ENCODE results near the gene GPX1. TPM values are rescaled to one million over a fixed set of nuclear protein-coding genes. Genes with fewer than 3 reads are reported as not detected.

The GPX1 gene
- total and polyA plus RNA-seq, 2 of the 8 experiments (the other 6 are each of a cell fraction or from before 2014, with no cell fraction given), result 250 to 757 TPM

- H2AFZ ChIP-seq (ENCODE audit: low read length), result no peak overlapping the region
- no peak for FAIRE-seq
- H3K23me2 ChIP-seq (ENCODE audit: low read depth, low read length), result peaks cover 2% of the 10 kb centered on the region; the same call in 1 of the 2 replicates
- no peak overlapping the region for H2AK5ac ChIP-seq (ENCODE audit: low read depth, low read length)
- no peak overlapping the region for H4K5ac ChIP-seq (ENCODE audit: insufficient read length, low read depth, low read length)
- POLR2A ChIA-PET (ENCODE audit: partially characterized antibody), result interaction anchor here (0.9 to 1.9 kb wide), 8 partner anchors 9 to 118 kb away, joined by 3 to 6 read pairs (median 4); partner anchors contain the start of genes DAG1, RHOA, TCTA and USP4
- no peak overlapping the region for H3K4me3 ChIP-seq (ENCODE audit: extremely low read depth in 1 of 4, insufficient read depth in 2 of 4, low read depth in 3 of 4, low read length in 4 of 4)
- H4K8ac ChIP-seq (ENCODE audit: extremely low read depth, insufficient read depth, low read length), result no peak overlapping the region
- TF ChIP-seq CEBPB (IDR thresholded peaks at IDR 0.05; ENCODE audit: low read depth, low read length) (no peak), JUN (IDR thresholded peaks at IDR 0.05; ENCODE audit: low read depth, low read length) (no peak), CTCF (IDR thresholded peaks at IDR 0.05; ENCODE audit: control extremely low read depth in 1 of 3, insufficient read depth in 1 of 3, low read depth in 1 of 3, low read length in 3 of 3) (no peak)
- no peaks in the 10 kb centered on the region for H4K20me1 ChIP-seq (replicated peaks in 1 of 2; ENCODE audit: control insufficient read depth in 1 of 2, insufficient read depth in 2 of 2, low read length in 2 of 2)
- no peak overlapping the region for H3K56ac ChIP-seq (replicated peaks; ENCODE audit: insufficient read length, low read depth, low read length)
- DNase-seq (ENCODE audit: low read depth in 1 of 2, low spot score in 2 of 2), result no peak
- no peak overlapping the region for H3K18ac ChIP-seq (ENCODE audit: extremely low read depth, low read length)
- no peak overlapping the region for H2BK5ac ChIP-seq (ENCODE audit: low read depth, low read length)
- no peak overlapping the region for H2BK20ac ChIP-seq (ENCODE audit: low read length)
- peaks cover 0 to 10% (median 5%) of the 10 kb centered on the region in 4 experiments; a peak in 5 of 8 replicates for H3K36me3 ChIP-seq (ENCODE audit: control insufficient read depth in 2 of 4, insufficient read depth in 4 of 4, low read length in 3 of 4)
- no peaks in the 10 kb centered on the region; the same call in 1 of the 2 replicates for H3K79me1 ChIP-seq (ENCODE audit: low read depth, low read length)
- no peak overlapping the region for H3K27ac ChIP-seq (ENCODE audit: low read depth, low read length)
- no peak overlapping the region for H3K4ac ChIP-seq (replicated peaks; ENCODE audit: insufficient read length, low read depth, low read length)
- H2BK120ac ChIP-seq (replicated peaks; ENCODE audit: low read depth, low read length), result no peak overlapping the region
- no peak overlapping the region for H2BK12ac ChIP-seq (ENCODE audit: low read depth, low read length)
- no peak overlapping the region for H3K23ac ChIP-seq (ENCODE audit: insufficient read length)
- no peak overlapping the region for H4K91ac ChIP-seq (replicated peaks; ENCODE audit: insufficient read length, low read length)
- H3K4me1 ChIP-seq (replicated peaks in 1 of 4; ENCODE audit: control insufficient read depth in 3 of 4, insufficient read depth in 4 of 4, low read length in 3 of 4), result peaks cover 0 to 3% (median 0%) of the 10 kb centered on the region in 4 experiments; a peak in 1 of 7 replicates
- no peak overlapping the region for H3K14ac ChIP-seq (ENCODE audit: insufficient read length)
- 92% methylated on average over 4 of the region's 5 CpGs; no CpG with 5 or more reads in 1 of the 2 experiments for WGBS, 2 experiments (ENCODE audit: extremely low coverage in 1 of 2, insufficient coverage in 1 of 2, insufficient read length in 1 of 2, insufficient replicate concordance in 2 of 2, low coverage in 1 of 2, low lambda C conversion rate in 2 of 2, missing lambda C conversion rate in 1 of 2)
- H3K9ac ChIP-seq (replicated peaks in 1 of 4; ENCODE audit: extremely low read depth in 1 of 4, low read depth in 3 of 4, low read length in 3 of 4), result no peak overlapping the region
- H2BK15ac ChIP-seq (ENCODE audit: low read length), result no peak overlapping the region
- no peaks in the 10 kb centered on the region for H3K9me3 ChIP-seq (ENCODE audit: insufficient read depth in 2 of 2, low read depth in 1 of 2, low read length in 1 of 2)
- H3K4me2 ChIP-seq (ENCODE audit: insufficient read depth in 1 of 2, low read depth in 2 of 2, low read length in 2 of 2), result no peak overlapping the region
- CTCF ChIA-PET (ENCODE audit: partially characterized antibody), result interaction anchor here (0.6 to 2.4 kb wide), 3 partner anchors 11 to 21 kb away, joined by 3 to 11 read pairs (median 3); partner anchors contain the start of gene USP4
- no peaks in the 10 kb centered on the region for H3K27me3 ChIP-seq (replicated peaks in 1 of 4; ENCODE audit: control insufficient read depth in 3 of 4, extremely low read depth in 1 of 4, insufficient read depth in 3 of 4, low read length in 3 of 4)
- H3K79me2 ChIP-seq (ENCODE audit: control insufficient read depth in 1 of 2, insufficient read depth in 2 of 2, low read length in 2 of 2), result peaks cover 0 to 14% of the 10 kb centered on the region in 2 experiments; a peak in 2 of 4 replicates
These were observed 5.2 kb downstream of the GPX1 start for GRCh38 chr3:49352890-49353421.
